A673 (cell line): ENCODE data around the gene BCAR1.

ENCODE experiments used
- EZH2 ChIP-seq: fragments of 200-600 bp; sonication (generic); IDR thresholded peaks from 2 replicates; pipeline ENCODE4 v1.6.1; 2017; ENCODE audit warnings: borderline replicate concordance, low read depth, mild to moderate bottlenecking, mixed read lengths, antibody characterized with exemption, low read length; ENCODE audit not compliant: poor library complexity, severe bottlenecking
- TF ChIP-seq, protein P1 (sequence below): fragments of 300-800, 200-600 bp; sonication (generic); conservative IDR thresholded peaks from 2 replicates; pipeline ENCODE4 v1.5.1; 2017; ENCODE audit warnings: low read depth, mild to moderate bottlenecking, antibody characterized with exemption, low read length, moderate library complexity, mixed read lengths

DNA sequence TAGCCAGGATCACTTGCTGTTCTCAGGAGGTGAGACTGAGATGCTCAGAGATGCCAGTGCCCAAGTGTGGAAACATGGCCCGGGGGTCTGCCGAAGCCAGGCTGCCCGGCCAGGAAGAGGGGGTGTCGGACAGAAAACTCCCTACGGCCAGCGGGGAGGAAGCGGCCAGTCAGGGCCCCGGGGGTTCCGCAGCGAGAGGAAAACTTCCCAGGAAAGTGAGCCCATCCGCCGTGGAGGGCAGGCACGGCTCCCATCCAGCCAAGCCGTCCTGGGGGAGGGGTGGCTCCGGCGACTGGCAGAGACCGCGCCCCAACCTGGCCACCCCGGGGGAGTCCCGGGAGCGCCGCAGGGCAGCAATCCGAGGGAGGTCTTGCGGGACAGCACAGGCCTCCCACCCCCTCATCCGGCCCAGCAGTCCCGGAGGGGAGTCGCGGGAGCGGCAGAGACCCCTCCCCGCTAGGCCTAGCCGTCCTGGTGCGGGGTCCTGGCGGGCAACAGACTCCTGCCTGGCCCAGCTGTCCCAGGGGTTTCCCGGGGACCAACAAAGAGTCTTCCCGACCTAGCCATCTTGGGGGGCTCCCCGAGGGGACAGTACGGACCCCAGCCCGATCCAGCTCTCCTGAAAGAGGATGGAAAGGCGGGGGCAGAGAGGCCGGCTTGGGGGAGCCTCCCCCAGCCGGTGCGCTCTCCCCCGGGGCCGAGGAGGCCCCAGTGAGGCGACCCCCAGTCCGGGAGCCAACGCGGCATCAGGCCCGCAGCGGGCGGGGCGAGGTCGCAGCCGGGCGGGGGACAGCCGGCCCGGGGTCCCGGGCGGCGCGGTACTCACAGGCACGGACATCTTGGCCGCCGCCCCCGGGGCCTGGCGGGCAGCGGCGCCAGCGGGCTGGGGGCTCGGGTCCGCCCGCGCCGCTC is 13.8 kb upstream of the BCAR1 start:
- TF ChIP-seq, protein P1, sequence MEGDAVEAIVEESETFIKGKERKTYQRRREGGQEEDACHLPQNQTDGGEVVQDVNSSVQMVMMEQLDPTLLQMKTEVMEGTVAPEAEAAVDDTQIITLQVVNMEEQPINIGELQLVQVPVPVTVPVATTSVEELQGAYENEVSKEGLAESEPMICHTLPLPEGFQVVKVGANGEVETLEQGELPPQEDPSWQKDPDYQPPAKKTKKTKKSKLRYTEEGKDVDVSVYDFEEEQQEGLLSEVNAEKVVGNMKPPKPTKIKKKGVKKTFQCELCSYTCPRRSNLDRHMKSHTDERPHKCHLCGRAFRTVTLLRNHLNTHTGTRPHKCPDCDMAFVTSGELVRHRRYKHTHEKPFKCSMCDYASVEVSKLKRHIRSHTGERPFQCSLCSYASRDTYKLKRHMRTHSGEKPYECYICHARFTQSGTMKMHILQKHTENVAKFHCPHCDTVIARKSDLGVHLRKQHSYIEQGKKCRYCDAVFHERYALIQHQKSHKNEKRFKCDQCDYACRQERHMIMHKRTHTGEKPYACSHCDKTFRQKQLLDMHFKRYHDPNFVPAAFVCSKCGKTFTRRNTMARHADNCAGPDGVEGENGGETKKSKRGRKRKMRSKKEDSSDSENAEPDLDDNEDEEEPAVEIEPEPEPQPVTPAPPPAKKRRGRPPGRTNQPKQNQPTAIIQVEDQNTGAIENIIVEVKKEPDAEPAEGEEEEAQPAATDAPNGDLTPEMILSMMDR, result no peak
- TF ChIP-seq EZH2, result no peak
